Measurements from ENCODE around the gene SLC17A9.

SLC17A9 gene

GRCh38 chr20:62965363-62965771 is 12.9 kb downstream of the SLC17A9 start:
- no peaks in the 10 kb centered on the region; the same call in 1 of the 2 replicates for H3K36me3 ChIP-seq (ENCODE audit: insufficient read depth, low read length)
- H3K79me2 ChIP-seq (ENCODE audit: control insufficient read depth, insufficient read depth, low read length, unreplicated experiment): no peaks in the 10 kb centered on the region
- H3K27ac ChIP-seq (ENCODE audit: low read depth, low read length): no peak overlapping the region
- H3K4me1 ChIP-seq (ENCODE audit: control insufficient read depth, insufficient read depth, low read length, unreplicated experiment): no peaks in the 10 kb centered on the region
- no peak overlapping the region for H2AFZ ChIP-seq (ENCODE audit: low read length, unreplicated experiment)
- H3K4me3 ChIP-seq (ENCODE audit: low read depth, low read length): no peak overlapping the region
- no peaks in the 10 kb centered on the region for H3K27me3 ChIP-seq (ENCODE audit: insufficient read depth, low read length)

- H2AFZ ChIP-seq (ENCODE audit: low read length, unreplicated experiment): no peak overlapping the region
- H3K4me1 ChIP-seq (ENCODE audit: control insufficient read depth, insufficient read depth, low read length, unreplicated experiment): no peaks in the 10 kb centered on the region
- H3K27me3 ChIP-seq (ENCODE audit: insufficient read depth, low read length): no peaks in the 10 kb centered on the region
- H3K27ac ChIP-seq (ENCODE audit: low read depth, low read length): no peak overlapping the region
- no peaks in the 10 kb centered on the region; the same call in 1 of the 2 replicates for H3K36me3 ChIP-seq (ENCODE audit: insufficient read depth, low read length)
- no peaks in the 10 kb centered on the region for H3K79me2 ChIP-seq (ENCODE audit: control insufficient read depth, insufficient read depth, low read length, unreplicated experiment)
- no peak overlapping the region for H3K4me3 ChIP-seq (ENCODE audit: low read depth, low read length)
Observed at GRCh38 chr20:62966212-62967148, 14.0 kb downstream of the SLC17A9 start.

GRCh38 chr20:62967149-62967501 is 14.6 kb downstream of the SLC17A9 start:
- H3K4me1 ChIP-seq (ENCODE audit: control insufficient read depth, insufficient read depth, low read length, unreplicated experiment): no peaks in the 10 kb centered on the region
- H3K79me2 ChIP-seq (ENCODE audit: control insufficient read depth, insufficient read depth, low read length, unreplicated experiment): no peaks in the 10 kb centered on the region
- no peak overlapping the region for H2AFZ ChIP-seq (ENCODE audit: low read length, unreplicated experiment)
- no peaks in the 10 kb centered on the region; the same call in 1 of the 2 replicates for H3K36me3 ChIP-seq (ENCODE audit: insufficient read depth, low read length)
- H3K4me3 ChIP-seq (ENCODE audit: low read depth, low read length): no peak overlapping the region
- no peak overlapping the region for H3K27ac ChIP-seq (ENCODE audit: low read depth, low read length)
- no peaks in the 10 kb centered on the region for H3K27me3 ChIP-seq (ENCODE audit: insufficient read depth, low read length)

- H3K27ac ChIP-seq (ENCODE audit: low read depth, low read length): no peak overlapping the region
- no peaks in the 10 kb centered on the region; the same call in 1 of the 2 replicates for H3K36me3 ChIP-seq (ENCODE audit: insufficient read depth, low read length)
- no peak overlapping the region for H2AFZ ChIP-seq (ENCODE audit: low read length, unreplicated experiment)
- H3K79me2 ChIP-seq (ENCODE audit: control insufficient read depth, insufficient read depth, low read length, unreplicated experiment): no peaks in the 10 kb centered on the region
- H3K4me3 ChIP-seq (ENCODE audit: low read depth, low read length): no peak overlapping the region
- H3K27me3 ChIP-seq (ENCODE audit: insufficient read depth, low read length): peaks cover 4% of the 10 kb centered on the region; the same call in 1 of the 2 replicates
- H3K4me1 ChIP-seq (ENCODE audit: control insufficient read depth, insufficient read depth, low read length, unreplicated experiment): no peaks in the 10 kb centered on the region
Observed at GRCh38 chr20:62967628-62968351, 15.3 kb downstream of the SLC17A9 start.

GRCh38 chr20:62968378-62969178 is 16.1 kb downstream of the SLC17A9 start:
- no peaks in the 10 kb centered on the region for H3K4me1 ChIP-seq (ENCODE audit: control insufficient read depth, insufficient read depth, low read length, unreplicated experiment)
- H3K4me3 ChIP-seq (ENCODE audit: low read depth, low read length): no peak overlapping the region
- no peak overlapping the region for H3K27ac ChIP-seq (ENCODE audit: low read depth, low read length)
- no peaks in the 10 kb centered on the region for H3K79me2 ChIP-seq (ENCODE audit: control insufficient read depth, insufficient read depth, low read length, unreplicated experiment)
- H2AFZ ChIP-seq (ENCODE audit: low read length, unreplicated experiment): no peak overlapping the region
- H3K36me3 ChIP-seq (ENCODE audit: insufficient read depth, low read length): no peaks in the 10 kb centered on the region; the same call in 1 of the 2 replicates
- H3K27me3 ChIP-seq (ENCODE audit: insufficient read depth, low read length): peaks cover 12% of the 10 kb centered on the region

GRCh38 chr20:62969179-62969760 is 16.8 kb downstream of the SLC17A9 start:
- no peaks in the 10 kb centered on the region for H3K79me2 ChIP-seq (ENCODE audit: control insufficient read depth, insufficient read depth, low read length, unreplicated experiment)
- no peak overlapping the region for H3K4me3 ChIP-seq (ENCODE audit: low read depth, low read length)
- H2AFZ ChIP-seq (ENCODE audit: low read length, unreplicated experiment): no peak overlapping the region
- no peak overlapping the region for H3K27ac ChIP-seq (ENCODE audit: low read depth, low read length)
- H3K4me1 ChIP-seq (ENCODE audit: control insufficient read depth, insufficient read depth, low read length, unreplicated experiment): no peaks in the 10 kb centered on the region
- peaks cover 18% of the 10 kb centered on the region for H3K27me3 ChIP-seq (ENCODE audit: insufficient read depth, low read length)
- no peaks in the 10 kb centered on the region; the same call in 1 of the 2 replicates for H3K36me3 ChIP-seq (ENCODE audit: insufficient read depth, low read length)

GRCh38 chr20:62969939-62970306 is 17.4 kb downstream of the SLC17A9 start:
- no peaks in the 10 kb centered on the region for H3K36me3 ChIP-seq (ENCODE audit: insufficient read depth, low read length)
- H3K27ac ChIP-seq (ENCODE audit: low read depth, low read length): no peak overlapping the region
- H3K27me3 ChIP-seq (ENCODE audit: insufficient read depth, low read length): peaks cover 24% of the 10 kb centered on the region
- H3K4me1 ChIP-seq (ENCODE audit: control insufficient read depth, insufficient read depth, low read length, unreplicated experiment): no peaks in the 10 kb centered on the region
- no peak overlapping the region for H2AFZ ChIP-seq (ENCODE audit: low read length, unreplicated experiment)
- H3K4me3 ChIP-seq (ENCODE audit: low read depth, low read length): no peak overlapping the region
- H3K79me2 ChIP-seq (ENCODE audit: control insufficient read depth, insufficient read depth, low read length, unreplicated experiment): no peaks in the 10 kb centered on the region

- Histone ChIP-seq H3K4me3 (ENCODE audit: low read depth, low read length) (no peak overlapping the region), H3K27ac (ENCODE audit: low read depth, low read length) (no peak overlapping the region), H2AFZ (ENCODE audit: low read length, unreplicated experiment) (no peak overlapping the region), H3K27me3 (ENCODE audit: insufficient read depth, low read length) (peaks cover 29% of the 10 kb centered on the region), H3K36me3 (ENCODE audit: insufficient read depth, low read length) (no peaks in the 10 kb centered on the region), H3K4me1 (ENCODE audit: control insufficient read depth, insufficient read depth, low read length, unreplicated experiment) (no peaks in the 10 kb centered on the region), H3K79me2 (ENCODE audit: control insufficient read depth, insufficient read depth, low read length, unreplicated experiment) (no peaks in the 10 kb centered on the region)
Observed at GRCh38 chr20:62970307-62971210, 18.1 kb downstream of the SLC17A9 start.

- Histone ChIP-seq H3K27me3 (ENCODE audit: insufficient read depth, low read length) (peaks cover 37% of the 10 kb centered on the region), H3K79me2 (ENCODE audit: control insufficient read depth, insufficient read depth, low read length, unreplicated experiment) (no peaks in the 10 kb centered on the region), H3K4me1 (ENCODE audit: control insufficient read depth, insufficient read depth, low read length, unreplicated experiment) (no peaks in the 10 kb centered on the region), H3K4me3 (ENCODE audit: low read depth, low read length) (no peak overlapping the region), H3K27ac (ENCODE audit: low read depth, low read length) (no peak overlapping the region), H2AFZ (ENCODE audit: low read length, unreplicated experiment) (no peak overlapping the region), H3K36me3 (ENCODE audit: insufficient read depth, low read length) (no peaks in the 10 kb centered on the region)
Observed at GRCh38 chr20:62971211-62971949, 18.9 kb downstream of the SLC17A9 start.
